GM20431 (cell line): ENCODE measurements around the gene JPH2.

Experiments
- in situ Hi-C: fragments of 300-500 bp; cut with MseI, MboI; formaldehyde crosslinking; loops from one replicate; pipeline ENCODE4 v1.15.0; 2020; ENCODE audit warnings: low sequenced_read_pairs; ENCODE audit not compliant: unreplicated experiment

Gene JPH2

GRCh38 chr20:44110816-44111568 is 76.0 kb downstream of the JPH2 start:
- in situ Hi-C loops = no loop called here

GRCh38 chr20:44109951-44110361 is 77.0 kb downstream of the JPH2 start:
- in situ Hi-C loops = no loop called here

- in situ Hi-C loops = no loop called here
These were observed 80.4 kb downstream of the JPH2 start for GRCh38 chr20:44106615-44107014.

GRCh38 chr20:44104798-44105517 is 82.0 kb downstream of the JPH2 start:
- in situ Hi-C loops = no loop called here

GRCh38 chr20:44102582-44102981 is 84.4 kb downstream of the JPH2 start:
- in situ Hi-C loops = no loop called here

- in situ Hi-C loops = loop anchor here (25.0 kb wide), 2 partner anchors 563 to 663 kb away; no protein-coding TSS in a partner anchor
These were observed 87.2 kb downstream of the JPH2 start for GRCh38 chr20:44099832-44100231.

- in situ Hi-C loops = loop anchor here (25.0 kb wide), 2 partner anchors 561 to 661 kb away; no protein-coding TSS in a partner anchor
These were observed 88.3 kb downstream of the JPH2 start for GRCh38 chr20:44098657-44099056.

- in situ Hi-C loops = loop anchor here (25.0 kb wide), 2 partner anchors 561 to 661 kb away; no protein-coding TSS in a partner anchor
These were observed 88.7 kb downstream of the JPH2 start for GRCh38 chr20:44098256-44098630.

- in situ Hi-C loops = loop anchor here (25.0 kb wide), 2 partner anchors 560 to 660 kb away; no protein-coding TSS in a partner anchor
These were observed 89.3 kb downstream of the JPH2 start for GRCh38 chr20:44097521-44098255.

- in situ Hi-C loops = loop anchor here (25.0 kb wide), 2 partner anchors 559 to 659 kb away; no protein-coding TSS in a partner anchor
These were observed 91.2 kb downstream of the JPH2 start for GRCh38 chr20:44095831-44096230.

GRCh38 chr20:44093249-44093582 is 93.8 kb downstream of the JPH2 start:
- in situ Hi-C loops = loop anchor here (25.0 kb wide), 2 partner anchors 556 to 656 kb away; no protein-coding TSS in a partner anchor

- in situ Hi-C loops = loop anchor here (25.0 kb wide), 2 partner anchors 555 to 655 kb away; no protein-coding TSS in a partner anchor
These were observed 94.3 kb downstream of the JPH2 start for GRCh38 chr20:44092551-44093248.

GRCh38 chr20:44091026-44091425 is 96.0 kb downstream of the JPH2 start:
- in situ Hi-C loops = loop anchor here (25.0 kb wide), 2 partner anchors 554 to 654 kb away; no protein-coding TSS in a partner anchor

GRCh38 chr20:44089987-44090674 is 96.9 kb downstream of the JPH2 start:
- in situ Hi-C loops = loop anchor here (10.0 to 25.0 kb wide), 3 partner anchors 345 to 653 kb away; no protein-coding TSS in a partner anchor

- in situ Hi-C loops = loop anchor here (10.0 to 25.0 kb wide), 3 partner anchors 343 to 650 kb away; no protein-coding TSS in a partner anchor
These were observed 99.2 kb downstream of the JPH2 start for GRCh38 chr20:44087857-44088120.

- in situ Hi-C loops = loop anchor here (10.0 to 25.0 kb wide), 3 partner anchors 342 to 650 kb away; no protein-coding TSS in a partner anchor
These were observed 99.7 kb downstream of the JPH2 start for GRCh38 chr20:44087051-44087856.

GRCh38 chr20:44085616-44086434 is 101.2 kb downstream of the JPH2 start:
- in situ Hi-C loops = loop anchor here (10.0 to 25.0 kb wide), 3 partner anchors 341 to 649 kb away; no protein-coding TSS in a partner anchor
